ENCODE results near the gene ADCYAP1R1. TPM values are rescaled to one million over a fixed set of nuclear protein-coding genes. Genes with fewer than 3 reads are reported as not detected.

ADCYAP1R1 gene
- total RNA-seq, 4 donors from 2014 or later: 13.9 to 36.3 (median 24.2) TPM

DNA sequence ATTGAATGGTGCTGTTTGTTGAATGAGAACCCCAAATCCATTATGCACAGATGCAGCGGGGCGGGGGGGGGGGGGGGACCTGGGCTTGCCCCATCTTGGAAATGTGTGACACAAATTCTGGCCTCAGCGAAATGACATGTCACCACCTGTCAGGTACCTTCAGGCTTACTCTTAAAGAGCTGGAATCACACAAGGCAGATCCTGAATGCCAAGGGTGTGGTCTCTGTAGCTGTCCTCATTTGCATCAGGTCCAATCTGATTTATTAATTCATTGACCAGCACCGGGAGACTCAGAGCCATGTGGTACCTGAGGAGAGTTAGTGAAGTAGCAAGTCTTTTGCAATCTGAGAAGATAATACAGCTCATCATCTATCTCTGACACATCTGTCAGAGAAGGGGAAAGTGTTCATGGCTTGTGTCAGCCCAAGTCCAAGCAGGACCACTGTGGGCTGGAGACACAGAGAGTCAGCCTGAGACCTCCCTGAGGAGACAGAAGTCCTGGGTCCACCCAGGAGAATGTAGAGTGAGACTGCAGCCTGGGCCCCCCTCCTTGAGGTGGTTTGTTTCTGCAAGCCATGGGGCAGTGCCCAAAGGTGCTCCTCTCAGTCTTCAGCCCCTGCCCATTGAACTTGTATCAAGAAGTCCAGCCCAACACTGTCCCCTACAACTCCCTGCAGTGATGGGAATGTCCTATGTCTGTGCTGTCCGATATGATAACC, 46.7 kb downstream of the ADCYAP1R1 start:
- Histone ChIP-seq H3K4me1 (peaks cover 0 to 4% (median 0%) of the 10 kb centered on the region in 3 donors), H3K36me3 (peaks cover 0 to 13% of the 10 kb centered on the region in 2 donors), H3K27ac (no peak overlapping the region), H3K27me3 (peaks cover 39% of the 10 kb centered on the region), H3K4me3 (no peak overlapping the region), H3K9me3 (no peaks in the 10 kb centered on the region)
- TF ChIP-seq EP300 (IDR thresholded peaks at IDR 0.05): no peak
- TF ChIP-seq, protein P1, sequence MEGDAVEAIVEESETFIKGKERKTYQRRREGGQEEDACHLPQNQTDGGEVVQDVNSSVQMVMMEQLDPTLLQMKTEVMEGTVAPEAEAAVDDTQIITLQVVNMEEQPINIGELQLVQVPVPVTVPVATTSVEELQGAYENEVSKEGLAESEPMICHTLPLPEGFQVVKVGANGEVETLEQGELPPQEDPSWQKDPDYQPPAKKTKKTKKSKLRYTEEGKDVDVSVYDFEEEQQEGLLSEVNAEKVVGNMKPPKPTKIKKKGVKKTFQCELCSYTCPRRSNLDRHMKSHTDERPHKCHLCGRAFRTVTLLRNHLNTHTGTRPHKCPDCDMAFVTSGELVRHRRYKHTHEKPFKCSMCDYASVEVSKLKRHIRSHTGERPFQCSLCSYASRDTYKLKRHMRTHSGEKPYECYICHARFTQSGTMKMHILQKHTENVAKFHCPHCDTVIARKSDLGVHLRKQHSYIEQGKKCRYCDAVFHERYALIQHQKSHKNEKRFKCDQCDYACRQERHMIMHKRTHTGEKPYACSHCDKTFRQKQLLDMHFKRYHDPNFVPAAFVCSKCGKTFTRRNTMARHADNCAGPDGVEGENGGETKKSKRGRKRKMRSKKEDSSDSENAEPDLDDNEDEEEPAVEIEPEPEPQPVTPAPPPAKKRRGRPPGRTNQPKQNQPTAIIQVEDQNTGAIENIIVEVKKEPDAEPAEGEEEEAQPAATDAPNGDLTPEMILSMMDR (IDR thresholded peaks at IDR 0.05): no peak
- no peak for TF ChIP-seq POLR2A (IDR thresholded peaks at IDR 0.05)
- no peak for TF ChIP-seq POLR2AphosphoS5 (IDR thresholded peaks at IDR 0.05)
- no peak for ATAC-seq
- WGBS, 2 donors (ENCODE audit: low coverage in 1 of 2): 90 to 100% methylated on average over 2 of the region's 5 CpGs

DNA sequence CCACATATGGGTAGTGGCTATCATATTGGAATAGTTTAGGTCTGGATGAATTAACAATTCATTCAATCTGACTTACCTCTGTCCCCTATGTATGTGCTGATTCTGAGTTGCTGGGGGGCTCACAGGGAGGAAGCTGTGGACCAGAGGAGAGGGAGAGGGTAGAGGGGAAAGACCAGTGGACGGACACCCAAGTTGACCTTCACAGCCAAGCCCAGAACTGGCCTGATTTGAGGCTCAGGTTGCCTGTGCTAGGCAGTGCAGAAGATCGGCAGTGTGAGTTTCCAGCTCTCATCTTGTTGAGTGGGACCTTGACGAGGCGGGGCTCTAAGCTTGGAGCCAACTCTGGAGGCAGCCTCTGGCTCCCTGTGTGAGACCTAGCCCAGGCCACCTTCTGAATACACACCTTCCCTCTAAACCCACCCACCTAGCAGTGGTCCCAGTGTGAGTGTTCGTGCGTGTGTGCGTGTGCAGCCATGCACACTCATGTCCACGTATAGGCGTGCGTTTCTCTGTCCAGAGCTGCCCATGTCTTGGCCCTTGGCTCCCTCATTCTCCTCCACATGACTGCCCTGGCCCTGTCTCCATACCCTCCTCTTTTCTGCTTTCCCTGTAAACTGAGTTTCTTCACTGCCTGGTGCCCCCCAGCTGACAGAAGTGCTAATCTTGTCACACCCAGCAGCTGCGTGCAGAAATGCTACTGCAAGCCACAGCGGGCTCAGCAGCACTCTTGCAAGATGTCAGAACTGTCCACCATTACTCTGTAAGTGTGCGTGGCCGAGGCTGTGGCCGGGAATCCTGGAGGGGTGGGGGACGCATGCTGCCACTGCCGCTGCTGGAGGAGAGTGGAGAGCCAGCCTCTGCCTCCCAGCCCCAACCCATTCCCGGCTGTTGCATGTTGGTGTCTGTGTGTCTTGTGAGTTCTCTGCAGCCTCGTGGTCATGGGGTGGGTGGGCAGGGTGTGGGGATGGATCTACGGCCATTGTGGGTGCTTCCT, 47.6 kb downstream of the ADCYAP1R1 start:
- peaks cover 31% of the 10 kb centered on the region for H3K27me3 ChIP-seq
- peaks cover 0 to 4% (median 0%) of the 10 kb centered on the region in 3 donors for H3K4me1 ChIP-seq
- no peak for ATAC-seq
- TF ChIP-seq EP300 (IDR thresholded peaks at IDR 0.05) (no peak), POLR2AphosphoS5 (IDR thresholded peaks at IDR 0.05) (no peak), POLR2A (IDR thresholded peaks at IDR 0.05) (no peak)
- TF ChIP-seq, protein P1 (IDR thresholded peaks at IDR 0.05): no peak
- H3K4me3 ChIP-seq: no peak overlapping the region
- WGBS, 2 donors (ENCODE audit: low coverage in 1 of 2): 85% methylated on average over 3 of the region's 20 CpGs; no CpG with 5 or more reads in 1 of the 2 donors
- H3K9me3 ChIP-seq: no peaks in the 10 kb centered on the region
- no peak overlapping the region for H3K27ac ChIP-seq
- peaks cover 0 to 10% of the 10 kb centered on the region in 2 donors for H3K36me3 ChIP-seq

DNA sequence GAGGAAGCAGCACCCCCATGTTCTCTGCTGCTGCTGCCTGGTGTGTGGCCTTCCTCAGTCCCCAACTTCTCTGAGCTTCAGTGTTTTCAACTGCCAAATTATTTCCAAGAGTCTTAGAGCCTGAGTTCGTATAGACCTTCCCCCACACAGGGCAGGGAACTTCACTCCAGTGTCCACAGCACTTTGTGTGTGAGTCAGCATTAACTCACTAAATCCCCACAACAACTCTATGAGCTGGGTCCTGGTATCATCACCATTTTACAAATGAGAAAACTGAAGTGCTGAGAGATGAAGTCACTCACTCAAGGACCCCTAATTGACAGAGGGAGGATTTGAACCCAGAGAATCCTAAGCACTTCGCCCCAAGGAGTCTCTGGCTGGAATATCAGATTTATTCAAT, 48.3 kb downstream of the ADCYAP1R1 start:
- no peak for TF ChIP-seq EP300 (IDR thresholded peaks at IDR 0.05)
- TF ChIP-seq POLR2AphosphoS5 (IDR thresholded peaks at IDR 0.05): no peak
- no peak for TF ChIP-seq POLR2A (IDR thresholded peaks at IDR 0.05)
- TF ChIP-seq, protein P1 (IDR thresholded peaks at IDR 0.05): no peak
- ATAC-seq: no peak
- Histone ChIP-seq H3K27ac (no peak overlapping the region), H3K36me3 (peaks cover 0 to 3% of the 10 kb centered on the region in 2 donors), H3K4me3 (no peak overlapping the region), H3K9me3 (no peaks in the 10 kb centered on the region), H3K27me3 (peaks cover 25% of the 10 kb centered on the region), H3K4me1 (peaks cover 0 to 4% (median 0%) of the 10 kb centered on the region in 3 donors)
- 40 to 49% methylated on average over 2 of the region's 2 CpGs for WGBS, 2 donors (ENCODE audit: low coverage in 1 of 2)

DNA sequence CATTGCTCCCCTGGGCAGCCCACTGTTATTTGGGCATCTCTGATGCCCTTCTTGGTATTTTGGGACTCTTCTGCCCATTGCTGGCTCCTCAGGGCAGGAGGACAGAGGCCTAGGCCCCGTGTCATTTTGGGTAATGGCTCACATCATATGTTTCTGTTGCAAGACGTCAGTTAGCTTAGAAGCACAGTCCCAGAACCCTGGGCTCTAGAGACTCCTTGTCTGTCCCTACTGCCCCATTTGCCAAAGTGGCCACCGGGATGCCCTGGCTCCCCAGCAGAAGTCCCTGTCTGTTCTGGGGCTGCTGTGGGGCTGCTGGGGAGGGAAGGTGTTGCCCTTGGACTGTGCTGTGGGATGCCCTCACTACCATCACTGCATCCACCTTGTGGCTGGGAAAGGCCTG, 48.8 kb downstream of the ADCYAP1R1 start:
- TF ChIP-seq EP300 (IDR thresholded peaks at IDR 0.05): no peak
- no peak overlapping the region for H3K27ac ChIP-seq
- H3K36me3 ChIP-seq: no peaks in the 10 kb centered on the region
- H3K4me1 ChIP-seq: peaks cover 0 to 4% (median 0%) of the 10 kb centered on the region in 3 donors
- no peaks in the 10 kb centered on the region for H3K9me3 ChIP-seq
- peaks cover 20% of the 10 kb centered on the region for H3K27me3 ChIP-seq
- WGBS, 2 donors (ENCODE audit: low coverage in 1 of 2): 79% methylated on average over 2 of the region's 3 CpGs; no CpG with 5 or more reads in 1 of the 2 donors
- no peak overlapping the region for H3K4me3 ChIP-seq
- no peak for ATAC-seq

DNA sequence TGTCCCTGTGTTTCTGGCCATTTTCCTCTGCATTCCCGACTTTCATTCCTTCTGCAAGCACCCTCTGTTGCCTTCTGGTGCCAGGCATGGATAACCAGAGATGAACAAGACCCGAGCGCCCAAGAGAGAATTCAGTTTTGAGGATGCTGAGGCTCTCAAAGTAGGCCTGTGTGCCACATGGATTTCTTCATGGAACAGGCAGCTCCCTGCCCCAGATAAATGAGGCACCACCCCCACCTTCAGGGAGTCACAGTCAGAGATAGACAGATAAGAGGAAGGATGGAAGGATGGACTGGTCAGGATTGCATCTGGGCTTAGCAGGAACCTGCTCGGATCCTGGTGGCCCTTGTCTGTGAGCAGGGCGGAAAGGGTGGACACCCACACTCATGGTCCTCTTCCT, 49.4 kb downstream of the ADCYAP1R1 start:
- WGBS, 2 donors (ENCODE audit: low coverage in 1 of 2): 95 to 97% methylated on average over 4 of the region's 5 CpGs
- ATAC-seq: no peak
- Histone ChIP-seq H3K36me3 (no peaks in the 10 kb centered on the region), H3K9me3 (no peaks in the 10 kb centered on the region), H3K27ac (no peak overlapping the region), H3K4me3 (no peak overlapping the region), H3K4me1 (peaks cover 0 to 4% (median 0%) of the 10 kb centered on the region in 3 donors), H3K27me3 (peaks cover 14% of the 10 kb centered on the region)
- no peak for TF ChIP-seq POLR2AphosphoS5 (IDR thresholded peaks at IDR 0.05)
- no peak for TF ChIP-seq EP300 (IDR thresholded peaks at IDR 0.05)
- TF ChIP-seq, protein P1 (IDR thresholded peaks at IDR 0.05): no peak
- TF ChIP-seq POLR2A (IDR thresholded peaks at IDR 0.05): no peak

Measured in gastroesophageal sphincter (tissue), 4 donors.